NCI-H1436 treated with DMSO at 0.1 percent for 48 hours (cell line): Measurements from ENCODE around the gene UBLCP1.
"Not testable (repeated sequence)": the region's sequence is repeated elsewhere in the genome, so short reads cannot be mapped to it uniquely, and the experiment has no call there.

Experiments used
- DNase-seq: peaks from one replicate; lab custom pipeline; 2025; lab: John Stamatoyannopoulos, UW

Gene UBLCP1

DNA sequence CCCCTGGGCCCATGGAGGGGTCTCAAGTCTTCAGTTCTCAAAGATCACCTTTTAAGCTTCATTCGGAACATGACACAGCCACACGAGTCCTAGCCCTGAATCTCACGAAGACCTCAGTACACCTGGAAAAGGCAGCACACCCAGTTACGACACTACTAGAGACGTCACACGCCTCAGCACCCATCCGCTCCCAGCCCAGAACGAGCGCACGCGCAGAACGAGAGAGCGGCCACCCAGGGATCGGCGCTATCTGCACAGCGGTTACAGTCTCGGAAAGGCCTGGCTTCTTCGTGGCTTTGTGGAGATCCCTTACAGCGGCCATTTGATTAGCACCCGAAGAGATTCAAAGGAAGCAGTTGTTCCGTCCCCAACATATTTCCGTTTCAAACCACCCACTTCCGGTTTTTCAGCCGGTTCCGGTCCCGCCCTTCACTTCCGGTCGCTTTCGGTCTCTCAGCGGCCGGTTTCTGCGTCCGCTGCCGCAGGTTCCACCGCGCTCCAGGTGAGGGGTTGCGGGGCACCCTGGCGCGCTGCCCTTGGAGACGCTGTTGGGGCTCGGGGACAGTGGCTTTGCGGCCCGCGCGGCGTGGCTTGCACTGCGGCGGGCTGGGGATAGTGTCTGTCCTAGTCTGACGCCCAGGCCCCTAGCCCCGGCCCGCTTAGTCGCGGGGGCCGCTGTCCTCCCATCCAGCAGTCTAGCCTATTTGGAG is at the start of gene UBLCP1:
Gene UBLCP1 (plus strand): TSS at position 432 of the 710 bp plus-strand sequence. CDS start 5,626 bp downstream, outside the sequence.
- DNase-seq, result no peak

- no peak for DNase-seq
Measured at GRCh38 chr5:159214486-159215271, 48.4 kb upstream of the UBLCP1 start.

DNA sequence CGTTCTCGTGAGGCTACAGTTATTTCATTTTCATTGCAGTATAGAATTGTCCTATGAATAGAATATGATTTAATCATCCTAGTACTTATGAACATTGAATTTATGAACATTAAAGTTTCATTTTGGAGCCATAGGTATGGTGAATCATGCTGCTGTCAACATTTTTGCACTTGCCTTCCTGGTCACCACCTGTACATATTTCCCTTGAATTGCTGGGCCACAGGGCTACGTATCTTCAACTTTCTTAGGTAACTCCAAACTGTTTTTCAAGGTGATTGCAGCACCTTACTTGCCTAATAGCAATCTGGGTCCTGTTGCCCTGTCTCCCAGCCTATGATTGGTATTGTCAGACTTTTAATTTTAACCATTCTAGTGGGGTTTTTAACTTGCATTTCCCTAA is 47.2 kb upstream of the UBLCP1 start:
- no peak for DNase-seq

GRCh38 chr5:159216454-159216853 is 46.6 kb upstream of the UBLCP1 start:
- DNase-seq, result no peak

GRCh38 chr5:159217236-159217635 is 45.9 kb upstream of the UBLCP1 start:
- no peak for DNase-seq

GRCh38 chr5:159218595-159219023 is 44.5 kb upstream of the UBLCP1 start:
- DNase-seq, result no peak

GRCh38 chr5:159220206-159220605 is 42.9 kb upstream of the UBLCP1 start:
- no peak for DNase-seq

- DNase-seq, result no peak
Measured at GRCh38 chr5:159223469-159223868, 39.6 kb upstream of the UBLCP1 start.

DNA sequence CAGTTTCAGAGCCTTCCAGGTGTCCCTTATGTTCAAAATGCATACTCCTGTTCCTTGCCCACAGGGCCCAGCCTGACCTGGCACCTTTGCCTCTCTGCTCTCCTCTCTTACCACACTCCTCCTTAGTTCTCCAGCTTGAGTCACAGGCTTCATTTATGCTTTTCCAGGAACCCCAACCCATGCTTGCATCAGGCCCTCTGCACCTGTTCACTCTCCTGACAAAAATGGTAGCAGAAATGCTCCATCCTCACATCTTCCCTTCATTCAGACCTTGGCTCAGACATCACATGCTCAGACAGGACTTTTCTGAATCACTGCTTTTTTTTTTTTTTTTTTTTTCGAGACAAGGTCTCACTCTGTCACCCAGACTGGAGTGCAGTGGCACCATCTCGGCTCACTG is 38.6 kb upstream of the UBLCP1 start:
- DNase-seq, result no peak

DNA sequence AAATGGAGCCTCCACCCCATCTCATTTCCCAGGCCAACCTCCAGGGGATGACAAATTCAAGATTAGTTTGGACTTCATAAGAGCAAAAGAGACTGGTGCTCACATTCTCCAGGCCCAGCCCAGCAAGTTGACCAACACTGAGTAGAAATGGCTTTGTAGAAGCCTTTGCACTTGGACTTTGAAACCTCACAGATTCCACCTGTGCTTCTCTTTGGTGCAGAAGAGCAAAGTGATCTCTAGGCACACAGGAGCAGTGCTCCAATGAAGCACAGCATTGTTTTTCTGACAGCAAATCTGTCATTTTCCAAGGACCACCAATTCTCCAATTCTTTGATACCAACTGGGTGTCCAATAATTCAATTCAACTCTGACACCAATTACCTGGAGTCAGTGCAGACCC is 36.6 kb upstream of the UBLCP1 start:
- no peak for DNase-seq

GRCh38 chr5:159227452-159227851 is 35.6 kb upstream of the UBLCP1 start:
- no peak for DNase-seq

- peak; percentile 25 for DNase-seq
Measured at GRCh38 chr5:159228097-159228496, 35.0 kb upstream of the UBLCP1 start.

GRCh38 chr5:159230657-159231056 is 32.4 kb upstream of the UBLCP1 start:
- DNase-seq, result no peak

DNA sequence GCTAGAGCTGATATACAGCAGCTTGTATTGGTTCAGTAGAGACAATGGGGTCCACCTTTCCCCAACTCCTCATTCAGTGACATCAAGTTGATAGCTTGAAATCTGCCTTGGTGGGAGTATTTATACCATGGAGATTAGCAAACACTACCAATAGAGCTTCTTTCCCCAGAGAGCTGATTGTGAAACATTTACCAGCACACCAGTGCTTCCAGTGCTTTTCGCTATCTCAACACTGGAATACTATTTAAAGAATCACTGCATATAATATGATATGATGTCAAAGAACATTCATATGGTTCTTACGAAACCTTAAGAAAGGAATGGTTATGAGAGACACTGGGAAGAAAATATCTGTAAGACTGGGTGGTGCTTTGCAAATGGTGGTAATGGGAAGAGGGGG is 31.9 kb upstream of the UBLCP1 start:
- DNase-seq, result no peak

DNA sequence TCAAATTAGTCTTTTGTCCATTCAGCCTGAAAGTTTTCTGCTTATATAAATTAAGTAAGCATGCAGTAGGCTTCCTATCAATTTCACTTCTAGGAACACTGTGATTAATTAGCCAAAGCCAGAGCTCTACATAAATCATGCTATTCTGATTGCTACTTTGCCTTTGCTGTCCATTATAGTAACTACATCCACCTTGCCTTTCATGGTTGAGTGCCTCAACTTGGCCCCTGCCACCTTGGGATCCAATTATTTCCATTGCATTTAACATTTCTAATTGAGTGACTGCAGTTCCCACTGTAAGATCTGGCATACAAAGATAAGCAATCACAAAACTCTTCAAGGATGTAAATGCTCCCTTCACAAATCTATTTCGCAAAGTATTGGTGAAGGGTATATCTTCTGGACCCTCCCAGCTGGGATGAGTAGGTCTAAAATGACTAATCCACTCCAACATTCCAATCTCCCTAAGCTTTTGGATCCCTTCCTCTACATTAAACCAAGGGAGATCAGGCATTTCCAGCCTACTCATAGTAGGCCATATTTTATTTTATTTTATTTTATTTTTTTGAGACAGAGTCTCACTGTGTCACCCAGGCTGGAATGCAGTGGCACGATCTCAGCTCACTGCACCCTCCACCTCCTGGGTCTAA is 27.1 kb upstream of the UBLCP1 start:
- DNase-seq, result not testable (repeated sequence)

GRCh38 chr5:159240301-159240870 is 22.7 kb upstream of the UBLCP1 start:
- DNase-seq, result no peak

GRCh38 chr5:159241946-159242552 is 21.0 kb upstream of the UBLCP1 start:
- DNase-seq, result no peak

DNA sequence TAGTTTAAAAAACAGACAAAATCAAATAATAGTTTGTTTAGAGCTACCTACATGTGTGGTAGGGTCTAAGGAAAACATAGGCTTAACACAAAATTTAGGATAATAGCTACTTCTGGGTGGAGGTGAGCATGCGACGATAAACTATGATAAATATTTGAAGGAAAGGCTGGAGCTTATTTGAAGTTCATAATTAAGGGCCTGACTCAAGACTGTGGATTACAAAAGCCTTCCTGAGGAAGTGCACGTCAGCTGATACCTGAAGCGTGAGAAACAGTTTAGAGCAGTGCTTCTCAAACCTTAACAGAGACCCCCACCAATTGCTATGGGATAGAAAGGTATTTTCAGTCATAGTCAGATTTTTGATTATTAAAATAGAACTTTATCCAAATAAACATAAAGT is 20.4 kb upstream of the UBLCP1 start:
- DNase-seq, result no peak

DNA sequence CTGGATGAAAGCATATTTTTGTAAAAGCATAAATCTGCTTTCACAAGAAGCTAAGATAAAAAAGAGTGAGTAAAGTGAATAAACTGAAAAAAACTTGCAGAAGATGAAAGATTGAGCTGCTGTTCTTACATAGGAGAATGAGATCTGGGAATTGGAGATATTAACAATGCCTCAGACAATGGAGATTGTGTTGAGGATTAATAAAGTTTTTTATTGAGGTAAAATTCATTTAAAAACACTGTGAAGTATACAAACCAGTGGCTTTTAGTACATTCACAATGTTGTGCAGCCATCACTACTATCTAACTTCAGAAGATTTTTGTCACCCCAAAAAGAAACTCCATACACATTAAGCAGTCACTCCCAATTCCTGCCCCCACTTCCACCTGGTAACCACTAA is 19.7 kb upstream of the UBLCP1 start:
- DNase-seq, result no peak

DNA sequence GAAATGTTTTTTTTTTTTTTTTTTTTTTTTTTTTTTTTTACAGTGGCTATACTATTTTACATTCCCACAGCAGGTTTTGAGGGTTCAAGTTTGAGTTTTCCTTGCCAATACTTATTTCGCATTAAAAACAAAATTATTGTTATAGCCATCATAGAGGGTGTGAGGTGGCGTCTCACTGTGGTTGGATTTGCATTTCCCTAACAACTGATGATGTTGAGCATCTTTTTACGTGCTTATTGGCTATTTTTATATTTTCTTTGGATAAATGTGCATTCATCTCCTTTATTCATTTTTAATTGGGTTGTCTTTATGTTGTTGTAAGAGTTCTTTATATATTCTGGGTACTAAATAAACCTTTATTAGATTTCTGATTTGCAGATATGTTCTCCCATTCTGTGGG is 18.9 kb upstream of the UBLCP1 start:
- DNase-seq, result no peak

DNA sequence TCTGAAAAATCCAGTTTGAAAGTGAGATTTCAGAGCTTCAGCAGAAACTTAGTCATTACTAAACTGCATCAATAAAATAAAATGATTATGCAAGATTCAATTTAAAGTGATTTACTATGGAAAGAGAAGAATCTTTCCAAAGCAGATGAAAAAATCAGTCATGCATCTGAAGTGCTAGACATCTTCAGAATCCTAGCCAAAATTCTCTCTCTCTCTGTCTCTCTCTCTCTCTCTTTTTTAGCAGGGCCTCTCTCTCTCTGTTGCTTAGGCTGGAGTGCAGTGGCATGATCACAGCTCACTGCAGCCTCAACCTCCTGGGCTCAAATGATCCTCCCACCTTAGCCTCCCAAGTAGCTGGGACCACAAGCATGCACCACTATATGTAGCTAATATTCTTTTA is 18.2 kb upstream of the UBLCP1 start:
- no peak for DNase-seq

DNA sequence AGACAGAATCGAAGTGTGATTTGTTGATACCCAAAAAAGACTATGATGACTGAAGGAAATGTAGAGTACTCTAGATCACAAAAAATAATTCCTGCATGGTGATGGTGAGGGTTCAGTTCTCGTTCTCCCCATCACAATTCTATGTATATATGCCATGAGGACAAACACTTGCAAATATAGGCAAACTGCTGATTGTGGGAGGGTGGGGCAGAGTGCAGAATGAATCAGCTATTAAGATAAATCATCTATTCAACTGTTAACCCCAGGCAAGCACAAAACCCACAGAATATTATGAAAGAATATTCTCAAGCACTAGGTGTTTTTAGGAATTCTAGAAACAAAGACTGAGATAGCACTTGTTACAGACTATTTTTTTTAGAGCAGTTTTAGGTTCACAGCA is 13.9 kb upstream of the UBLCP1 start:
- DNase-seq, result no peak
